Stimulated activated naive CD8-positive, alpha-beta T cell treated with anti-CD3 and anti-CD28 coated beads, Interleukin-15, Interleukin-2, amounts not matched to agents 100 ng/mL and 50 ng/mL, for 24 hours (primary cell): ENCODE data around the gene PYGO2.
A peak's percentile ranks its signal among the peaks of the same experiment; 100 is the strongest.

ENCODE experiments used
- H3K27ac Mint-ChIP-seq: one replicate; pipeline ENCODE4 v1.8.0; 2021; ENCODE audit warnings: mild to moderate bottlenecking, mixed read lengths
- H3K27me3 Mint-ChIP-seq: one replicate; pipeline ENCODE4 v1.8.0; 2021; ENCODE audit warnings: mixed read lengths
- H3K36me3 Mint-ChIP-seq: one replicate; pipeline ENCODE4 v1.8.0; 2021; ENCODE audit warnings: low read depth, mixed read lengths
- H3K4me1 Mint-ChIP-seq: one replicate; pipeline ENCODE4 v1.8.0; 2021; ENCODE audit warnings: low read depth, mixed read lengths
- H3K4me3 Mint-ChIP-seq: one replicate; pipeline ENCODE4 v1.8.0; 2021; ENCODE audit warnings: mild to moderate bottlenecking, mixed read lengths
- H3K9me3 Mint-ChIP-seq: one replicate; pipeline ENCODE4 v1.8.0; 2021; ENCODE audit warnings: mixed read lengths

Gene PYGO2

GRCh38 chr1:154961207-154962155 lies at the start of gene PYGO2:
Gene PYGO2, minus strand, starts transcription at chr1:154961782. Its CDS starts 206 bp downstream, at chr1:154961576.
- peaks cover 35% of the 10 kb centered on the region for H3K36me3 Mint-ChIP-seq
- H3K4me3 Mint-ChIP-seq: peak within 1 kb of the TSS; percentile 92
- no peaks in the 10 kb centered on the region for H3K9me3 Mint-ChIP-seq
- peaks cover 47% of the 10 kb centered on the region for H3K4me1 Mint-ChIP-seq
- H3K27me3 Mint-ChIP-seq: no peaks in the 10 kb centered on the region
- peak within 1 kb of the TSS; percentile 93 for H3K27ac Mint-ChIP-seq

GRCh38 chr1:155011004-155011416 lies 49.4 kb upstream of the PYGO2 start:
- no peaks in the 10 kb centered on the region for H3K9me3 Mint-ChIP-seq
- no peak overlapping the region for H3K27ac Mint-ChIP-seq
- H3K36me3 Mint-ChIP-seq: peaks cover 6% of the 10 kb centered on the region
- H3K27me3 Mint-ChIP-seq: no peaks in the 10 kb centered on the region
- no peak overlapping the region for H3K4me3 Mint-ChIP-seq
- peaks cover 77% of the 10 kb centered on the region for H3K4me1 Mint-ChIP-seq

- Mint-ChIP-seq H3K9me3 (no peaks in the 10 kb centered on the region), H3K27me3 (no peaks in the 10 kb centered on the region), H3K36me3 (no peaks in the 10 kb centered on the region), H3K4me3 (peak overlapping the region; percentile 57), H3K4me1 (peaks cover 77% of the 10 kb centered on the region), H3K27ac (peak overlapping the region; percentile 58)
Measured at GRCh38 chr1:155010211-155010918, 48.8 kb upstream of the PYGO2 start.

GRCh38 chr1:155009742-155010141 lies 48.2 kb upstream of the PYGO2 start:
- Mint-ChIP-seq H3K27me3 (no peaks in the 10 kb centered on the region), H3K9me3 (no peaks in the 10 kb centered on the region), H3K27ac (peak overlapping the region; percentile 58), H3K4me1 (peaks cover 82% of the 10 kb centered on the region), H3K36me3 (no peaks in the 10 kb centered on the region), H3K4me3 (peak overlapping the region; percentile 57)

- Mint-ChIP-seq H3K27me3 (no peaks in the 10 kb centered on the region), H3K9me3 (no peaks in the 10 kb centered on the region), H3K27ac (peak overlapping the region; percentile 58), H3K36me3 (no peaks in the 10 kb centered on the region), H3K4me1 (peaks cover 83% of the 10 kb centered on the region), H3K4me3 (peak overlapping the region; percentile 57)
Measured at GRCh38 chr1:155009221-155009711, 47.7 kb upstream of the PYGO2 start.

GRCh38 chr1:155008015-155008941 lies 46.7 kb upstream of the PYGO2 start:
- H3K27me3 Mint-ChIP-seq: no peaks in the 10 kb centered on the region
- H3K27ac Mint-ChIP-seq: no peak overlapping the region
- H3K4me3 Mint-ChIP-seq: no peak overlapping the region
- peaks cover 82% of the 10 kb centered on the region for H3K4me1 Mint-ChIP-seq
- no peaks in the 10 kb centered on the region for H3K36me3 Mint-ChIP-seq
- no peaks in the 10 kb centered on the region for H3K9me3 Mint-ChIP-seq

GRCh38 chr1:155007251-155007828 lies 45.8 kb upstream of the PYGO2 start:
- Mint-ChIP-seq H3K36me3 (no peaks in the 10 kb centered on the region), H3K27me3 (no peaks in the 10 kb centered on the region), H3K4me3 (no peak overlapping the region), H3K9me3 (no peaks in the 10 kb centered on the region), H3K27ac (peak overlapping the region; percentile 97), H3K4me1 (peaks cover 73% of the 10 kb centered on the region)

- H3K27me3 Mint-ChIP-seq: no peaks in the 10 kb centered on the region
- peaks cover 68% of the 10 kb centered on the region for H3K4me1 Mint-ChIP-seq
- peak overlapping the region; percentile 79 for H3K4me3 Mint-ChIP-seq
- H3K9me3 Mint-ChIP-seq: no peaks in the 10 kb centered on the region
- H3K36me3 Mint-ChIP-seq: no peaks in the 10 kb centered on the region
- peak overlapping the region; percentile 97 for H3K27ac Mint-ChIP-seq
Measured at GRCh38 chr1:155006601-155007101, 45.1 kb upstream of the PYGO2 start.

GRCh38 chr1:155005076-155006011 lies 43.8 kb upstream of the PYGO2 start:
- Mint-ChIP-seq H3K36me3 (no peaks in the 10 kb centered on the region), H3K9me3 (no peaks in the 10 kb centered on the region), H3K27me3 (no peaks in the 10 kb centered on the region), H3K27ac (peak overlapping the region; percentile 97), H3K4me3 (no peak overlapping the region), H3K4me1 (peaks cover 57% of the 10 kb centered on the region)

- peaks cover 57% of the 10 kb centered on the region for H3K4me1 Mint-ChIP-seq
Measured at GRCh38 chr1:155004352-155005075, 42.9 kb upstream of the PYGO2 start.

GRCh38 chr1:155003766-155004351 lies 42.3 kb upstream of the PYGO2 start:
- Mint-ChIP-seq H3K9me3 (no peaks in the 10 kb centered on the region), H3K4me3 (peak overlapping the region; percentile 92), H3K4me1 (peaks cover 54% of the 10 kb centered on the region), H3K27ac (peak overlapping the region; percentile 94), H3K36me3 (no peaks in the 10 kb centered on the region), H3K27me3 (no peaks in the 10 kb centered on the region)

More at GRCh38 chr1:155004352-155005075, 42.9 kb upstream of the PYGO2 start:
- Mint-ChIP-seq H3K27ac (peak overlapping the region; percentile 89), H3K9me3 (no peaks in the 10 kb centered on the region), H3K4me3 (peak overlapping the region; percentile 92), H3K27me3 (no peaks in the 10 kb centered on the region), H3K36me3 (no peaks in the 10 kb centered on the region)

- no peaks in the 10 kb centered on the region for H3K9me3 Mint-ChIP-seq
- peak overlapping the region; percentile 92 for H3K4me3 Mint-ChIP-seq
- peak overlapping the region; percentile 94 for H3K27ac Mint-ChIP-seq
- peaks cover 57% of the 10 kb centered on the region for H3K4me1 Mint-ChIP-seq
- H3K27me3 Mint-ChIP-seq: no peaks in the 10 kb centered on the region
- H3K36me3 Mint-ChIP-seq: no peaks in the 10 kb centered on the region
Measured at GRCh38 chr1:155003227-155003765, 41.7 kb upstream of the PYGO2 start.
